SU-DHL-6 (cell line): Measurements from ENCODE around the gene GRIA1.

ENCODE experiments used
- H2AFZ ChIP-seq: fragments of 200-600 bp; sonication (generic); 2 replicates; pipeline ENCODE4 v1.6.1; 2014; ENCODE audit warnings: low read depth, mild to moderate bottlenecking, moderate library complexity, mixed read lengths, antibody characterized with exemption, low read length; ENCODE audit not compliant: severe bottlenecking
- H3F3A ChIP-seq: fragments of 200-600 bp; shearing (Covaris generic); 2 replicates; pipeline ENCODE4 v1.6.0; 2016; ENCODE audit warnings: antibody characterized with exemption, mild to moderate bottlenecking; ENCODE audit not compliant: insufficient read depth
- H3K27ac ChIP-seq: fragments of 200-600 bp; sonication (generic); 2 replicates; pipeline ENCODE4 v1.5.1; 2016; ENCODE audit warnings: low read depth, mild to moderate bottlenecking, low read length, moderate library complexity, mixed read lengths
- H3K27me3 ChIP-seq: fragments of 200-600 bp; sonication (generic), shearing (Covaris generic); 2 replicates; pipeline ENCODE4 v1.6.0; 2014; ENCODE audit warnings: mild to moderate bottlenecking, low read length
- H3K36me3 ChIP-seq: fragments of 200-600 bp; sonication (generic); 2 replicates; pipeline ENCODE4 v1.6.1; 2014; ENCODE audit warnings: mild to moderate bottlenecking, low read length, mixed read lengths
- H3K4me2 ChIP-seq: fragments of 300-600, 200-600 bp; shearing (Covaris generic), sonication (generic); 2 replicates; pipeline ENCODE4 v1.6.0; 2014; ENCODE audit warnings: low read length, low read depth, mild to moderate bottlenecking; ENCODE audit not compliant: poor library complexity, severe bottlenecking
- H3K4me3 ChIP-seq: fragments of 200-600 bp; sonication (generic); 2 replicates; pipeline ENCODE4 v1.5.1; 2014; ENCODE audit warnings: antibody characterized with exemption, low read length, mild to moderate bottlenecking, mixed read lengths; ENCODE audit not compliant: insufficient read depth, poor library complexity, severe bottlenecking
- H3K79me2 ChIP-seq: fragments of 200-600 bp; sonication (generic); 2 replicates; pipeline ENCODE4 v1.6.1; 2014; ENCODE audit warnings: mild to moderate bottlenecking, low read length, moderate library complexity; ENCODE audit not compliant: insufficient read depth
- H3K9ac ChIP-seq: fragments of 200-600 bp; sonication (generic); 2 replicates; pipeline ENCODE4 v1.7.0; 2014; ENCODE audit warnings: mild to moderate bottlenecking, low read length
- H3K9me2 ChIP-seq: fragments of 200-600 bp; sonication (generic); replicated peaks from 2 replicates; pipeline ENCODE4 v1.6.1; 2014; ENCODE audit warnings: low read length; ENCODE audit not compliant: insufficient read depth
- H3K9me3 ChIP-seq: fragments of 200-600 bp; sonication (generic); 2 replicates; pipeline ENCODE4 v1.6.1; 2014; ENCODE audit warnings: low read length, mixed read lengths; ENCODE audit not compliant: insufficient read depth
- H4K20me1 ChIP-seq: fragments of 200-600 bp; sonication (generic); 2 replicates; pipeline ENCODE4 v1.6.1; 2014; ENCODE audit warnings: low read depth, mild to moderate bottlenecking, antibody characterized with exemption, low read length, moderate library complexity, mixed read lengths
- EZH2phosphoT487 ChIP-seq: fragments of 200-600 bp; sonication (generic), shearing (Covaris generic); conservative IDR thresholded peaks from 2 replicates; pipeline ENCODE4 v1.6.1; 2018; ENCODE audit warnings: mild to moderate bottlenecking, antibody characterized with exemption, low read length, moderate library complexity, mixed read lengths
- TF ChIP-seq, protein P1 (sequence below): fragments of 200-600 bp; sonication (generic); IDR thresholded peaks from one replicate; pipeline ENCODE4 v1.5.1; 2017; ENCODE audit warnings: antibody characterized with exemption, mild to moderate bottlenecking, low read length, moderate library complexity; ENCODE audit not compliant: insufficient read depth, poor library complexity, severe bottlenecking

GRIA1 gene

DNA sequence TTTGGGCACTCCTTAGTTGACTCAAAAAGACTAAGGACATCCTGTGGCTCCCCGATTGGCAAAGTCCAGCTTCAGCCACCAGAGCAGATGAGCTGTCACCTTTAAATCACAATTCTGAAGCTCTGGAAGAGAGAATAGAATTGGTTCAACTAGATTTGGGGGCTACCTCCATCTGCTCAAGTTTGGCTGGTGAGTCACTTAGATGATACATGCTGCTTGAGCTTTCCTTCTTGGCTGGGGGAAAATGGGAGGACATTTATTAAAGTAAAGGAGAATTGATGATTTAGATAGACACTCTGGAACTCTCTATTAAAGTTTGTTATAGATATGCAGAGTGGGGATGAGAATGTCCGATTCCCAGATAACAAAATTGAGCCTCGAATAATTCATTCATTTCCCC, 30.0 kb upstream of the GRIA1 start:
- H3K27ac ChIP-seq: no peak overlapping the region
- no peaks in the 10 kb centered on the region for H3K9me2 ChIP-seq
- no peaks in the 10 kb centered on the region for H3K9me3 ChIP-seq
- H2AFZ ChIP-seq: no peak overlapping the region
- no peak for TF ChIP-seq EZH2phosphoT487
- TF ChIP-seq, protein P1, sequence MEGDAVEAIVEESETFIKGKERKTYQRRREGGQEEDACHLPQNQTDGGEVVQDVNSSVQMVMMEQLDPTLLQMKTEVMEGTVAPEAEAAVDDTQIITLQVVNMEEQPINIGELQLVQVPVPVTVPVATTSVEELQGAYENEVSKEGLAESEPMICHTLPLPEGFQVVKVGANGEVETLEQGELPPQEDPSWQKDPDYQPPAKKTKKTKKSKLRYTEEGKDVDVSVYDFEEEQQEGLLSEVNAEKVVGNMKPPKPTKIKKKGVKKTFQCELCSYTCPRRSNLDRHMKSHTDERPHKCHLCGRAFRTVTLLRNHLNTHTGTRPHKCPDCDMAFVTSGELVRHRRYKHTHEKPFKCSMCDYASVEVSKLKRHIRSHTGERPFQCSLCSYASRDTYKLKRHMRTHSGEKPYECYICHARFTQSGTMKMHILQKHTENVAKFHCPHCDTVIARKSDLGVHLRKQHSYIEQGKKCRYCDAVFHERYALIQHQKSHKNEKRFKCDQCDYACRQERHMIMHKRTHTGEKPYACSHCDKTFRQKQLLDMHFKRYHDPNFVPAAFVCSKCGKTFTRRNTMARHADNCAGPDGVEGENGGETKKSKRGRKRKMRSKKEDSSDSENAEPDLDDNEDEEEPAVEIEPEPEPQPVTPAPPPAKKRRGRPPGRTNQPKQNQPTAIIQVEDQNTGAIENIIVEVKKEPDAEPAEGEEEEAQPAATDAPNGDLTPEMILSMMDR: no peak
- no peaks in the 10 kb centered on the region for H3K27me3 ChIP-seq
- H3K4me3 ChIP-seq: no peak overlapping the region
- no peaks in the 10 kb centered on the region for H4K20me1 ChIP-seq
- no peaks in the 10 kb centered on the region for H3K79me2 ChIP-seq
- H3F3A ChIP-seq: no peaks in the 10 kb centered on the region
- H3K36me3 ChIP-seq: no peaks in the 10 kb centered on the region
- H3K4me2 ChIP-seq: no peak overlapping the region
- no peak overlapping the region for H3K9ac ChIP-seq

DNA sequence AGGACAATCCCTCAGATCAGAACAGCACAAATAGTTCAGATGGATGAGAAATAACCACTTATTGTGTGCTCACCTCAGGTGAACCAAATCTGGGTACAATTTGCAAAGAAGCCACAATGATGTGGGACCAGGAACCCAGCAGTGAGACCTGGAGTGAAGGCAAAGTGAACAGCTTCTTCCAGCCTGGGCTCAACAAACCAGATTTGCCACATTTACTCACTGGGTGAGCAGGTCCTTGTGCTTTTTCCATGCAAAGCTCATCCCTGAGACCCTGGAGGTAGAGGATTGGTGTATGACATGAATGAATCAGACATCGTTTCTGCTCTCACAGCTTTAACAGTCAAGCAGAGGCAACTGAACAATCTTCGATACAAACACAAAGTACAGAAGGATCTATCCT, 29.1 kb upstream of the GRIA1 start:
- H3F3A ChIP-seq: no peaks in the 10 kb centered on the region
- no peaks in the 10 kb centered on the region for H3K9me3 ChIP-seq
- H3K4me2 ChIP-seq: no peak overlapping the region
- H3K27ac ChIP-seq: no peak overlapping the region
- no peaks in the 10 kb centered on the region for H3K79me2 ChIP-seq
- H2AFZ ChIP-seq: no peak overlapping the region
- H3K27me3 ChIP-seq: no peaks in the 10 kb centered on the region
- H3K9ac ChIP-seq: no peak overlapping the region
- no peaks in the 10 kb centered on the region for H4K20me1 ChIP-seq
- no peaks in the 10 kb centered on the region for H3K36me3 ChIP-seq
- H3K9me2 ChIP-seq: no peaks in the 10 kb centered on the region
- no peak for TF ChIP-seq EZH2phosphoT487
- TF ChIP-seq, protein P1: no peak
- H3K4me3 ChIP-seq: no peak overlapping the region

DNA sequence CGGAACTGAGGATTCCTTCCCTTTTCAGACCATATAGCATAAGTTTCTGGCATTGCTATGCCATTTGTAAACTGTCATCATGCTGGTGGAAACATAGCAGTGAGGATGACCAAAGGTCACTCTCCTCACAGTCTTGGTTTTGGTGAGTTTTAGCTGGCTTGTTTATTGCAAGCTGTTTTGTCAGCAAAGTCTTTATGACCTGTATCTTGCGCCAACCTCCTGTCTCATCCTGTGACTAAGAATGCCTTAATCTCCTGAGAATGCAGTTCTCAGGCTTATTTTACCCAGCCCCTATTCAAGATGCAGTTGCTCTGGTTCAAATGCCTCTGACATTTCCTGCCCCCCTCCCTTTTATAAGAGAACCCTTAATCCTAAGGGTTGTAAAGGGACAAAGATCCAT, 26.7 kb upstream of the GRIA1 start:
- Histone ChIP-seq H3K9ac (no peak overlapping the region), H2AFZ (no peak overlapping the region), H3K79me2 (no peaks in the 10 kb centered on the region), H3K27ac (no peak overlapping the region), H3F3A (no peaks in the 10 kb centered on the region), H4K20me1 (no peaks in the 10 kb centered on the region), H3K4me2 (no peak overlapping the region), H3K9me3 (no peaks in the 10 kb centered on the region), H3K36me3 (no peaks in the 10 kb centered on the region), H3K9me2 (no peaks in the 10 kb centered on the region), H3K4me3 (no peak overlapping the region), H3K27me3 (no peaks in the 10 kb centered on the region)
- TF ChIP-seq, protein P1: no peak
- TF ChIP-seq EZH2phosphoT487: no peak
